HG03558 (cell line): ENCODE measurements around the gene CCBE1.

Experiments
- ATAC-seq: cut with Tn5 transposase; IDR thresholded peaks from one replicate; pipeline ENCODE4 v1.9.1; 2021; ENCODE audit warnings: moderate number of reproducible peaks; ENCODE audit not compliant: unreplicated experiment; ENCODE audit errors: extremely low read depth

CCBE1 gene

GRCh38 chr18:59468821-59469220, 228.4 kb downstream of the CCBE1 start:
- no peak for ATAC-seq

GRCh38 chr18:59467497-59467896, 229.7 kb downstream of the CCBE1 start:
- no peak for ATAC-seq

GRCh38 chr18:59466980-59467379, 230.2 kb downstream of the CCBE1 start:
- ATAC-seq, result no peak

- ATAC-seq, result no peak
These were observed 232.7 kb downstream of the CCBE1 start for GRCh38 chr18:59464486-59464885.

GRCh38 chr18:59461171-59461570, 236.1 kb downstream of the CCBE1 start:
- no peak for ATAC-seq

GRCh38 chr18:59460072-59460420, 237.2 kb downstream of the CCBE1 start:
- no peak for ATAC-seq

GRCh38 chr18:59459369-59460071, 237.7 kb downstream of the CCBE1 start:
- no peak for ATAC-seq

- no peak for ATAC-seq
These were observed 238.6 kb downstream of the CCBE1 start for GRCh38 chr18:59458575-59458974.

- ATAC-seq, result no peak
These were observed 240.6 kb downstream of the CCBE1 start for GRCh38 chr18:59456657-59457056.

GRCh38 chr18:59455728-59456276, 241.4 kb downstream of the CCBE1 start:
- no peak for ATAC-seq

- no peak for ATAC-seq
These were observed 242.1 kb downstream of the CCBE1 start for GRCh38 chr18:59454909-59455727.

- no peak for ATAC-seq
These were observed 243.7 kb downstream of the CCBE1 start for GRCh38 chr18:59453468-59453961.

- ATAC-seq, result no peak
These were observed 245.3 kb downstream of the CCBE1 start for GRCh38 chr18:59451963-59452362.

- ATAC-seq, result no peak
These were observed 246.2 kb downstream of the CCBE1 start for GRCh38 chr18:59451073-59451472.

GRCh38 chr18:59448546-59448945, 248.7 kb downstream of the CCBE1 start:
- ATAC-seq, result no peak

GRCh38 chr18:59446012-59446411, 251.2 kb downstream of the CCBE1 start:
- no peak for ATAC-seq

GRCh38 chr18:59437851-59438569, 259.2 kb downstream of the CCBE1 start:
- no peak for ATAC-seq

GRCh38 chr18:59432803-59433597, 264.2 kb downstream of the CCBE1 start:
- ATAC-seq, result no peak

- ATAC-seq, result no peak
These were observed 266.1 kb downstream of the CCBE1 start for GRCh38 chr18:59431131-59431530.

- no peak for ATAC-seq
These were observed 267.6 kb downstream of the CCBE1 start for GRCh38 chr18:59429608-59430007.
